Liver (tissue), 9 donors: ENCODE data around the gene DCUN1D3. TPM values are rescaled to one million over a fixed set of nuclear protein-coding genes. Genes with fewer than 3 reads are reported as not detected.

Source experiments
- DNase-seq: peaks from one replicate; pipeline ENCODE4 v3.0.0-alpha.2; 2017; ENCODE audit warnings: low spot score
- H3K27ac ChIP-seq, 2 donors: one replicate each; pipeline ENCODE4 v1.7.0; 2013; ENCODE audit warnings: inconsistent platforms in 2 of 2, low read length in 2 of 2, control low read depth in 1 of 2, low read depth in 1 of 2, mild to moderate bottlenecking in 1 of 2
- H3K27me3 ChIP-seq, 4 donors: one replicate each; pipeline versions ENCODE4 v1.6.1 to v1.7.0; 2013; ENCODE audit warnings: low read length in 3 of 4, inconsistent platforms in 1 of 4, mild to moderate bottlenecking in 1 of 4, moderate library complexity in 1 of 4; ENCODE audit not compliant: control insufficient read depth in 4 of 4, insufficient read depth in 4 of 4
- H3K36me3 ChIP-seq, 4 donors: one replicate each; pipeline versions ENCODE4 v1.6.1 to v1.7.0; 2013; ENCODE audit warnings: low read length in 3 of 4, mild to moderate bottlenecking in 3 of 4, low read depth in 1 of 4, moderate library complexity in 1 of 4; ENCODE audit not compliant: control insufficient read depth in 4 of 4, insufficient read depth in 3 of 4
- H3K4me1 ChIP-seq, 4 donors: one replicate each; pipeline versions ENCODE4 v1.6.1 to v1.7.0; 2013; ENCODE audit warnings: low read length in 3 of 4, mild to moderate bottlenecking in 3 of 4, moderate library complexity in 1 of 4; ENCODE audit not compliant: control insufficient read depth in 4 of 4, insufficient read depth in 4 of 4
- H3K4me3 ChIP-seq, 3 donors: one replicate each; pipeline versions ENCODE4 v1.6.1 to v1.7.0; 2013; ENCODE audit warnings: low read length in 3 of 3, control low read depth in 1 of 3, low read depth in 1 of 3, mild to moderate bottlenecking in 1 of 3
- H3K9ac ChIP-seq, 2 donors: one replicate each; pipeline ENCODE4 v1.7.0; 2013; ENCODE audit warnings: low read length in 2 of 2, mild to moderate bottlenecking in 2 of 2, moderate library complexity in 2 of 2, control low read depth in 1 of 2, low read depth in 1 of 2
- H3K9me3 ChIP-seq, 4 donors: one replicate each; pipeline versions ENCODE4 v1.6.1 to v1.7.0; 2013; ENCODE audit warnings: low read length in 3 of 4; ENCODE audit not compliant: control insufficient read depth in 4 of 4
- ATF3 ChIP-seq: IDR thresholded peaks from 2 replicates; pipeline ENCODE4 v1.6.1; 2016; ENCODE audit warnings: antibody characterized with exemption
- EGR1 ChIP-seq, 2 donors: IDR thresholded peaks; 2 replicates each; pipeline ENCODE4 v1.6.1; 2016 to 2018; ENCODE audit warnings: antibody characterized with exemption in 2 of 2, low read depth in 2 of 2
- FOXA1 ChIP-seq: IDR thresholded peaks from 2 replicates; pipeline ENCODE4 v1.6.1; 2016; ENCODE audit warnings: antibody characterized with exemption
- GABPA ChIP-seq, 2 donors: IDR thresholded peaks in 1 of 2; conservative IDR thresholded peaks in 1 of 2; 2 replicates each; pipeline ENCODE4 v1.6.1; 2016; ENCODE audit warnings: antibody characterized with exemption in 2 of 2, mild to moderate bottlenecking in 1 of 2, moderate library complexity in 1 of 2
- HNF4G ChIP-seq: IDR thresholded peaks from 2 replicates; pipeline ENCODE4 v1.6.1; 2016; ENCODE audit warnings: antibody characterized with exemption
- JUND ChIP-seq, 2 donors: IDR thresholded peaks; 2 replicates each; pipeline ENCODE4 v1.6.1; 2016; ENCODE audit warnings: antibody characterized with exemption in 2 of 2
- NR2F2 ChIP-seq: IDR thresholded peaks from 2 replicates; pipeline ENCODE4 v1.6.1; 2016; ENCODE audit warnings: antibody characterized with exemption
- RAD21 ChIP-seq, 2 donors: IDR thresholded peaks; 2 replicates each; pipeline ENCODE4 v1.6.1; 2016; ENCODE audit warnings: antibody characterized with exemption in 2 of 2, mild to moderate bottlenecking in 2 of 2
- RXRA ChIP-seq, 2 donors: IDR thresholded peaks; 2 replicates each; pipeline ENCODE4 v1.6.1; 2017 to 2018; ENCODE audit warnings: antibody characterized with exemption in 2 of 2, mild to moderate bottlenecking in 1 of 2
- SP1 ChIP-seq: IDR thresholded peaks from 2 replicates; pipeline ENCODE4 v1.6.1; 2018; ENCODE audit warnings: antibody characterized with exemption, mild to moderate bottlenecking
- TAF1 ChIP-seq: conservative IDR thresholded peaks from 2 replicates; pipeline ENCODE4 v1.6.1; 2016; ENCODE audit warnings: antibody characterized with exemption, mild to moderate bottlenecking
- ZBTB33 ChIP-seq: IDR thresholded peaks from 2 replicates; pipeline ENCODE4 v1.6.1; 2016; ENCODE audit warnings: antibody characterized with exemption
- WGBS: extraction: QIAGEN DNeasy Blood & Tissue Kit; methylation state at CpG from one replicate; pipeline ENCODE4 v1.1.7; 2013; 5-methylcytosine and 5-hydroxymethylcytosine counted together
- polyA plus RNA-seq, 2 donors: library from polyadenylated mRNA; stranded (reverse) in 1 of 2; unstranded in 1 of 2; fragments of 200-250 nt in 1 of 2; fragments of >200 nt in 1 of 2; fragmentation: Nextera tagmentation in 1 of 2; extraction: Ambion mirVana in 1 of 2; gene quantifications; one replicate each; pipeline versions ENCODE4 v1.2.1 to v1.2.3, GENCODE V29; 2013 to 2015
- total RNA-seq, 2 donors: library from RNA; depleted of rRNA; stranded (reverse); fragments of >200 nt; gene quantifications; one replicate each; pipeline ENCODE4 v1.2.3, GENCODE V29; 2014
- TF ChIP-seq, protein P1 (sequence below): fragments of 150-350 bp; IDR thresholded peaks from 2 replicates; pipeline ENCODE4 v1.5.1; 2017; ENCODE audit warnings: improper control_type of control experiment, low read depth, low read length; ENCODE audit not compliant: missing input control
- TF ChIP-seq, protein P2 (sequence below): IDR thresholded peaks from 2 replicates; pipeline ENCODE4 v1.6.1; 2016; ENCODE audit warnings: antibody characterized with exemption, mild to moderate bottlenecking
- donor health status: healthy.
- donor health status: healthy.
- donor health status: healthy.
- donor health status: healthy.
- donor health status: healthy.

The DCUN1D3 gene
- total and polyA plus RNA-seq, 4 donors: 2.7 to 16.8 (median 4.8) TPM

DNA sequence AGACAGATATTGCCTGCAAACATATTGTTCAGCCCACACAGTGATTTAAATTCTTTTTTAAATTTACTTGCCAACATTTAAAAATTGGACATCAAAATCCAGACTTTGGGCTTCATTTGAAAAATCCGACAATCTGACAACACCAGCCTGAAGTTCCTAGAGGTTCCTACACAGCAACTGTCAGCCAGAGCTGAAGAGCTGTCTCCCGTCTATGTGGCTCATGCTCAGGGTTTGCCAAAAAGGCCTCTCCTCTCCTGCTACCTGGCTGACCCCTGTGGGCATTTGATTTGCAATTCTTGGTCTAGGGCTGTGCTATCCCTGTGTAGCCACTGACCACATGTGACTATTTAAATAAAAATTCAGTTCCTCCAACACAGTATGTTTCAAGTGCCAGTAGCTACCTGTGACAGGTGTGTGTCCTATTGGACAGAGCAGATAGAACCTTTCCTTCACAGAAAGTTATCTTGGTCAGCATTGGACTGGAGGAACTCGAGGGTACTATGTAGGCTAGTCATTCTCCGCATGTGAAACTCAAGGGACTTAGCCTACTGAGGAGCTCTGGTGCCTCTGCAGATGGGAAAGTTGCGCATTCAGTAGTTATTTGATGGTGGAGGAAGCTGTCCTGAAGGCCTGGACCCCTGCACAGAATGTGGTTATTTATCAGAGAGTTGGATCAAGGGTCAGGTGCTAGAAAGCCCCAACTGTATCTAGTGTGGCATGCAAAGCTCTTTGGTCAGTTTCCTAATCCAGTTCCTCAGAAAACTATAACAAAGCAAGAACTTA, 3.1 kb upstream of the DCUN1D3 start:
- Histone ChIP-seq H3K9me3 (no peaks in the 10 kb centered on the region), H3K36me3 (peaks cover 0 to 5% (median 0%) of the 10 kb centered on the region in 4 donors), H3K27ac (peak overlapping the region; percentile 48 to 62), H3K4me3 (no peak overlapping the region), H3K4me1 (peaks cover 6 to 31% (median 20%) of the 10 kb centered on the region in 4 donors), H3K9ac (no peak overlapping the region), H3K27me3 (no peaks in the 10 kb centered on the region)
- 93% methylated on average over 5 of the region's 5 CpGs for WGBS
- no peak for DNase-seq
- TF ChIP-seq, protein P1, sequence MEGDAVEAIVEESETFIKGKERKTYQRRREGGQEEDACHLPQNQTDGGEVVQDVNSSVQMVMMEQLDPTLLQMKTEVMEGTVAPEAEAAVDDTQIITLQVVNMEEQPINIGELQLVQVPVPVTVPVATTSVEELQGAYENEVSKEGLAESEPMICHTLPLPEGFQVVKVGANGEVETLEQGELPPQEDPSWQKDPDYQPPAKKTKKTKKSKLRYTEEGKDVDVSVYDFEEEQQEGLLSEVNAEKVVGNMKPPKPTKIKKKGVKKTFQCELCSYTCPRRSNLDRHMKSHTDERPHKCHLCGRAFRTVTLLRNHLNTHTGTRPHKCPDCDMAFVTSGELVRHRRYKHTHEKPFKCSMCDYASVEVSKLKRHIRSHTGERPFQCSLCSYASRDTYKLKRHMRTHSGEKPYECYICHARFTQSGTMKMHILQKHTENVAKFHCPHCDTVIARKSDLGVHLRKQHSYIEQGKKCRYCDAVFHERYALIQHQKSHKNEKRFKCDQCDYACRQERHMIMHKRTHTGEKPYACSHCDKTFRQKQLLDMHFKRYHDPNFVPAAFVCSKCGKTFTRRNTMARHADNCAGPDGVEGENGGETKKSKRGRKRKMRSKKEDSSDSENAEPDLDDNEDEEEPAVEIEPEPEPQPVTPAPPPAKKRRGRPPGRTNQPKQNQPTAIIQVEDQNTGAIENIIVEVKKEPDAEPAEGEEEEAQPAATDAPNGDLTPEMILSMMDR: no peak
- TF ChIP-seq FOXA1 (no peak), RAD21 (IDR thresholded peaks at IDR 0.05) (no peak), HNF4G (no peak), JUND (IDR thresholded peaks at IDR 0.05) (no peak), SP1 (no peak), TAF1 (no peak)

- WGBS: 96% methylated on average over 6 of the region's 6 CpGs
- H3K27ac ChIP-seq: no peak overlapping the region
- no peak overlapping the region for H3K4me3 ChIP-seq
- no peak for DNase-seq
- H3K27me3 ChIP-seq: no peaks in the 10 kb centered on the region
- no peak for TF ChIP-seq ATF3
- H3K9ac ChIP-seq: no peak overlapping the region
- peaks cover 6 to 40% (median 28%) of the 10 kb centered on the region in 4 donors for H3K4me1 ChIP-seq
- no peaks in the 10 kb centered on the region for H3K9me3 ChIP-seq
- peaks cover 0 to 5% (median 0%) of the 10 kb centered on the region in 4 donors for H3K36me3 ChIP-seq
Observed at GRCh38 chr16:20902426-20902825, 2.3 kb upstream of the DCUN1D3 start.

DNA sequence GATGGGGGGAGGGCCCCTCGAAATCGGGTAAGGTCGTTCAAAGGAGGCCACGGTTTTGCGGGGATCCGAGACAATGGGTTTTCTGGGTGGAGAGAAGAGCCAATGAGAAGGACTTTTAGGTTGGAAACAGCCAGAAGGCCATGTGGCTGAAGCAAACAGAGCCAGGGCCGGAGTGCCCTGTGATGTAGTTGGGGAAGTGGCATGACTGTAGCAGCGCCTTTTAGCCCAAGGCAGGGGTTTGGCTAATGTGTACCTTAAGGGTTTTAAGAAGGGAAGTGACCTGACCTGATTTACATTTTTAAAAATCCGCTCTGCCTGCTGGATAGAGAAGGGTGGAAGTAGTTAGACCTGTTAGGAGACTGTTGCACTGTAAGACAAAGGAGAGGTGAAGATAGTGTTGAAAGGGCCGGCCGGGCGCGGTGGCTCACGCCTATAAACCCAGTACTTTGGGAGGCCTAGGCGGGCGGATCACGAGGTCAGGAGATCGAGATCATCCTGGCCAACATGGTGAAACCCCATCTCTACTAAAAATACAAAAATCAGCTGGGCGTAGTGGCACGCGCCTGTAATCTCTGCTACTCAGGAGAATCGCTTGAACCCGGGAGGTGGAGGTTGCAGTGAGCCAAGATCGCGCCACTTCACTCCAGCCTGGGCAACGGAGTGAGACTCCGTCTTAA, 1.4 kb upstream of the DCUN1D3 start:
- Histone ChIP-seq H3K4me1 (peaks cover 8 to 45% (median 34%) of the 10 kb centered on the region in 4 donors), H3K27me3 (no peaks in the 10 kb centered on the region), H3K9ac (peak overlapping the region; percentile 77 to 98), H3K27ac (peak overlapping the region; percentile 92 to 97), H3K36me3 (peaks cover 0 to 8% (median 1%) of the 10 kb centered on the region in 4 donors), H3K4me3 (peak overlapping the region; percentile 63 to 89 (median 88)), H3K9me3 (no peaks in the 10 kb centered on the region)
- WGBS: 53% methylated on average over 27 of the region's 27 CpGs
- DNase-seq: peak; percentile 36
- TF ChIP-seq ATF3: no peak
- no peak for TF ChIP-seq NR2F2
- TF ChIP-seq HNF4G: no peak
- no peak for TF ChIP-seq RXRA (IDR thresholded peaks at IDR 0.05)
- TF ChIP-seq, protein P2, sequence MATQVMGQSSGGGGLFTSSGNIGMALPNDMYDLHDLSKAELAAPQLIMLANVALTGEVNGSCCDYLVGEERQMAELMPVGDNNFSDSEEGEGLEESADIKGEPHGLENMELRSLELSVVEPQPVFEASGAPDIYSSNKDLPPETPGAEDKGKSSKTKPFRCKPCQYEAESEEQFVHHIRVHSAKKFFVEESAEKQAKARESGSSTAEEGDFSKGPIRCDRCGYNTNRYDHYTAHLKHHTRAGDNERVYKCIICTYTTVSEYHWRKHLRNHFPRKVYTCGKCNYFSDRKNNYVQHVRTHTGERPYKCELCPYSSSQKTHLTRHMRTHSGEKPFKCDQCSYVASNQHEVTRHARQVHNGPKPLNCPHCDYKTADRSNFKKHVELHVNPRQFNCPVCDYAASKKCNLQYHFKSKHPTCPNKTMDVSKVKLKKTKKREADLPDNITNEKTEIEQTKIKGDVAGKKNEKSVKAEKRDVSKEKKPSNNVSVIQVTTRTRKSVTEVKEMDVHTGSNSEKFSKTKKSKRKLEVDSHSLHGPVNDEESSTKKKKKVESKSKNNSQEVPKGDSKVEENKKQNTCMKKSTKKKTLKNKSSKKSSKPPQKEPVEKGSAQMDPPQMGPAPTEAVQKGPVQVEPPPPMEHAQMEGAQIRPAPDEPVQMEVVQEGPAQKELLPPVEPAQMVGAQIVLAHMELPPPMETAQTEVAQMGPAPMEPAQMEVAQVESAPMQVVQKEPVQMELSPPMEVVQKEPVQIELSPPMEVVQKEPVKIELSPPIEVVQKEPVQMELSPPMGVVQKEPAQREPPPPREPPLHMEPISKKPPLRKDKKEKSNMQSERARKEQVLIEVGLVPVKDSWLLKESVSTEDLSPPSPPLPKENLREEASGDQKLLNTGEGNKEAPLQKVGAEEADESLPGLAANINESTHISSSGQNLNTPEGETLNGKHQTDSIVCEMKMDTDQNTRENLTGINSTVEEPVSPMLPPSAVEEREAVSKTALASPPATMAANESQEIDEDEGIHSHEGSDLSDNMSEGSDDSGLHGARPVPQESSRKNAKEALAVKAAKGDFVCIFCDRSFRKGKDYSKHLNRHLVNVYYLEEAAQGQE: no peak
- TF ChIP-seq ZBTB33: no peak
- no peak for TF ChIP-seq FOXA1
- no peak for TF ChIP-seq GABPA (IDR thresholded peaks at IDR 0.05 in 1 of 2, conservative IDR thresholded peaks at IDR 0.05 in 1 of 2)
- TF ChIP-seq EGR1 (IDR thresholded peaks at IDR 0.05; ENCODE audit: low read depth in 2 of 2): no peak
- no peak for TF ChIP-seq TAF1
- TF ChIP-seq, protein P1: no peak
- TF ChIP-seq JUND (IDR thresholded peaks at IDR 0.05): no peak
